CD8-positive, alpha-beta memory T cell (primary cell): Measurements from ENCODE around the gene SLC7A5. TPM values are rescaled to one million over a fixed set of nuclear protein-coding genes. Genes with fewer than 3 reads are reported as not detected.
"Not testable (repeated sequence)": the region's sequence is repeated elsewhere in the genome, so short reads cannot be mapped to it uniquely, and the experiment has no call there.

Source experiments
- CTCF ChIA-PET: fragments of 350-600 bp; sonication (Branson Sonifier 250); formaldehyde crosslinking; loops from one replicate; lab custom pipeline; 2021; ENCODE audit warnings: antibody characterized with exemption; lab: Charles Lee
- POLR2A ChIA-PET: fragments of 350-600 bp; sonication (Branson Sonifier 250); formaldehyde crosslinking; loops from one replicate; lab custom pipeline; 2021; ENCODE audit warnings: antibody characterized with exemption; lab: Charles Lee
- DNase-seq, 5 donors: peaks; one replicate each; pipeline versions ENCODE4 v3.0.0 to v3.0.0-alpha.2; 2020 to 2022; ENCODE audit warnings: mixed read lengths in 1 of 5
- H3K27ac ChIP-seq: one replicate; pipeline ENCODE4 v1.7.0; 2013; ENCODE audit warnings: low read depth, mild to moderate bottlenecking, low read length, moderate library complexity
- H3K27me3 ChIP-seq: 2 replicates; pipeline ENCODE4 v1.7.0; 2013; ENCODE audit warnings: low read length, mild to moderate bottlenecking; ENCODE audit not compliant: insufficient read depth, poor library complexity, severe bottlenecking
- H3K36me3 ChIP-seq: 2 replicates; pipeline ENCODE4 v1.7.0; 2013; ENCODE audit warnings: mild to moderate bottlenecking, low read length, moderate library complexity; ENCODE audit not compliant: insufficient read depth
- H3K4me1 ChIP-seq: 2 replicates; pipeline ENCODE4 v1.7.0; 2013; ENCODE audit warnings: mild to moderate bottlenecking, low read length, moderate library complexity; ENCODE audit not compliant: insufficient read depth
- H3K4me3 ChIP-seq: 2 replicates; pipeline ENCODE4 v1.7.0; 2013; ENCODE audit warnings: mild to moderate bottlenecking, low read length
- H3K9me3 ChIP-seq: 2 replicates; pipeline ENCODE4 v1.7.0; 2013; ENCODE audit warnings: mild to moderate bottlenecking, low read length
- H3K27ac Mint-ChIP-seq, 8 donors: one replicate each; pipeline ENCODE4 v1.8.0; 2020 to 2021; ENCODE audit warnings: mixed read lengths in 8 of 8, mild to moderate bottlenecking in 6 of 8, inconsistent platforms in 3 of 8, moderate library complexity in 3 of 8
- H3K27me3 Mint-ChIP-seq, 2 donors: one replicate each; pipeline ENCODE4 v1.8.0; 2020 to 2021; ENCODE audit warnings: mixed read lengths in 2 of 2, mild to moderate bottlenecking in 1 of 2, moderate library complexity in 1 of 2
- H3K36me3 Mint-ChIP-seq, 3 donors: one replicate each; pipeline ENCODE4 v1.8.0; 2020 to 2021; ENCODE audit warnings: mixed read lengths in 3 of 3, inconsistent platforms in 1 of 3, mild to moderate bottlenecking in 1 of 3
- H3K4me1 Mint-ChIP-seq, 3 donors: one replicate each; pipeline ENCODE4 v1.8.0; 2020 to 2021; ENCODE audit warnings: mixed read lengths in 3 of 3, inconsistent platforms in 1 of 3, mild to moderate bottlenecking in 1 of 3
- H3K4me3 Mint-ChIP-seq, 7 donors: one replicate each; pipeline ENCODE4 v1.8.0; 2020 to 2021; ENCODE audit warnings: mixed read lengths in 7 of 7, mild to moderate bottlenecking in 6 of 7, moderate library complexity in 4 of 7, inconsistent platforms in 2 of 7
- H3K9me3 Mint-ChIP-seq, 5 donors: one replicate each; pipeline ENCODE4 v1.8.0; 2020 to 2022; ENCODE audit warnings: mixed read lengths in 5 of 5, mild to moderate bottlenecking in 3 of 5, moderate library complexity in 2 of 5, inconsistent platforms in 1 of 5
- polyA plus RNA-seq: library from polyadenylated mRNA; unstranded; fragments of 300-500 nt; fragmentation: Illumina TruSeq; gene quantifications from one replicate; pipeline ENCODE4 v1.2.3, GENCODE V29; 2021
- total RNA-seq, 2 experiments: library from RNA; stranded (reverse); gene quantifications; one replicate each; pipeline ENCODE4 v1.2.3, GENCODE V29; 2021

SLC7A5 gene
- total and polyA plus RNA-seq, 3 experiments from 2014 or later: 20.7 to 383 (median 366) TPM

DNA sequence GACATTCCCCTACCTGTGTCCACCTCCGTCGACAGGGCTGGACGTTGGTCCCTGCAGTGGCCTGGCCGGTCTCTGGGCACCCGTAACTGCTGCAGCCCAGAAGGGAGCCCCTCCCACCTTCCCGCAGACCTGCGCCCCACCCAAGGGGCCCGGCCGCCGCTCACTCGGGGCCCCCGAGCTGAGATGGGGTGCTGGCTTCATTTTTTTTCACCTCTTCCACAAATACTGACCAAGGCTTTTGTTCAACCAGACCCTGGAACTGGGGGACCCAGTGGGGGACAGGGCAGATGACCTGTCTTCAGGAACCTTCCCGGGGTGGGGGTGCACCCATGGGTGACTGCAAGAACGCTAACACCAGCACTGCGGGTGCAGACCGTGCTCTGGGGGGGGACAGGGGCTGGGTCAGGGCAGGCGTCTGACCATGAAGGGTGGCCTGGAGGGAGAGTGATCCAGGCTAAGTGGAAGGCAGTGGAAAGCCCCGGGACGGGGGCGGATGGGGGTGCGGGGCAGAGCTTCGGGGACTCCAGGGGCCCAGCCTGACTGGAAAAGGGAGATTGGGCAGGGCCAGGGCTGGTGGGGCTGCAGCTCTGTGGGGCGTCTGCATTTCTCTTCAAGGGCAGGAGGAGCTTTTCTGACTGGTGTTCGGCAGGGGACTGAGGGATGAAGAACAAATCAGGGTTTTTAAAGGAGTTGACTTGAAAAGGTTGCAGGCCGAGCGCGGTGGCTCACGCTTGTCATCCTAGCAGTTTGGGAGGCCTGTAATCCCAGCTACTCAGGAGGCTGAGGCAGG lies 42.3 kb downstream of the SLC7A5 start:
- DNase-seq: no peak
- Mint-ChIP-seq H3K9me3 (peaks cover 0 to 2% (median 0%) of the 10 kb centered on the region in 5 donors), H3K36me3 (peaks cover 3 to 22% (median 4%) of the 10 kb centered on the region in 3 donors), H3K4me1 (peaks cover 0 to 4% (median 0%) of the 10 kb centered on the region in 3 donors), H3K27ac (peak overlapping the region in 4 of 8 donors; percentile 14 to 50 (median 48)), H3K27me3 (no peaks in the 10 kb centered on the region), H3K4me3 (no peak overlapping the region)
- Histone ChIP-seq H3K4me1 (no peaks in the 10 kb centered on the region), H3K27me3 (no peaks in the 10 kb centered on the region), H3K9me3 (no peaks in the 10 kb centered on the region), H3K36me3 (no peaks in the 10 kb centered on the region), H3K27ac (no peak overlapping the region), H3K4me3 (no peak overlapping the region)
- ChIA-PET POLR2A (no interaction called here), CTCF (interaction anchor here (2.0 kb wide), 1 partner anchor 49 kb away, joined by 4 read pairs; no protein-coding TSS in a partner anchor)

DNA sequence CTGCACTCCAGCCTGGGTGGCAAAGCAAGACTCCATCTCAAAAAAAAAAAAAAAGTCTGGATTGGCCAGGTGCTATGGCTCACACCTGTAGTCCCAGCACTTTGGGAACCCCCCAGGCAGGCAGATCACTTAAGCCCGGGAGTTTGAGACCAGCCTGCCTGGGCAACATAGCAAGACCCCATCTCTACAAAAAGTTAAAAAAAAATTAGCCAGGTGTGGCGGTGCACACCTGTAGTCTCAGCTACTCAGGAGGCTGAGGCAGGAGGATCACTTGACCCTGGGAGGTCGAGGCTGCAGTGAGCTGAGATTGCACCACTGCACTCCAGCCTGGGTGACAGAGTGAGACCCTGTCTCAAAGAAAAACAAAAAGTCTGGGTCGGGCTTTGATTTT lies 42.9 kb downstream of the SLC7A5 start:
- H3K27me3 Mint-ChIP-seq, POLR2A ChIA-PET, H3K4me3 Mint-ChIP-seq, H3K9me3 ChIP-seq, H3K27ac ChIP-seq, DNase-seq, H3K4me1 ChIP-seq, H3K27me3 ChIP-seq, H3K4me1 Mint-ChIP-seq, H3K36me3 ChIP-seq, H3K4me3 ChIP-seq, H3K9me3 Mint-ChIP-seq: not testable (repeated sequence)
- H3K27ac Mint-ChIP-seq: peak overlapping the region in 1 of 8 donors; percentile 42
- CTCF ChIA-PET: interaction anchor here (1.2 kb wide), 1 partner anchor 23 kb away, joined by 3 read pairs; no protein-coding TSS in a partner anchor
- peaks cover 3 to 17% (median 4%) of the 10 kb centered on the region in 3 donors for H3K36me3 Mint-ChIP-seq

DNA sequence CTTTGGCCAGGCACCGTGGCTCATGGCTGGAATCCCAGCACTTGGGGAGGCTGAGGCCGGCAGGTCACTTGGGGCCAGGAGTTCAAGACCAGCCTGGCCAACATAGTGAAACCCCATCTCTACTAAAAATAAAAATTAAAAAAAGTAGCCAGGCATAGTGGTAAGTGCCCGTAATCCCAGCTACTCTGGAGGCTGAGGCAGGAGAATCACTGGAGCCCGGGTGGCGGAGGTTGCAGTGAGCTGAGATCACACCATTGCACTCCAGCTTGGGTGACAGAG lies 43.5 kb downstream of the SLC7A5 start:
- DNase-seq, H3K9me3 ChIP-seq, H3K4me1 ChIP-seq, H3K27me3 ChIP-seq, H3K4me3 Mint-ChIP-seq, H3K9me3 Mint-ChIP-seq, H3K27me3 Mint-ChIP-seq, H3K4me1 Mint-ChIP-seq, POLR2A ChIA-PET, H3K4me3 ChIP-seq, H3K36me3 ChIP-seq, H3K27ac ChIP-seq: not testable (repeated sequence)
- H3K36me3 Mint-ChIP-seq: peaks cover 1 to 11% (median 3%) of the 10 kb centered on the region in 3 donors
- peak overlapping the region in 1 of 8 donors; percentile 43 for H3K27ac Mint-ChIP-seq
- CTCF ChIA-PET: interaction anchor here (1.2 kb wide), 1 partner anchor 24 kb away, joined by 3 read pairs; no protein-coding TSS in a partner anchor

DNA sequence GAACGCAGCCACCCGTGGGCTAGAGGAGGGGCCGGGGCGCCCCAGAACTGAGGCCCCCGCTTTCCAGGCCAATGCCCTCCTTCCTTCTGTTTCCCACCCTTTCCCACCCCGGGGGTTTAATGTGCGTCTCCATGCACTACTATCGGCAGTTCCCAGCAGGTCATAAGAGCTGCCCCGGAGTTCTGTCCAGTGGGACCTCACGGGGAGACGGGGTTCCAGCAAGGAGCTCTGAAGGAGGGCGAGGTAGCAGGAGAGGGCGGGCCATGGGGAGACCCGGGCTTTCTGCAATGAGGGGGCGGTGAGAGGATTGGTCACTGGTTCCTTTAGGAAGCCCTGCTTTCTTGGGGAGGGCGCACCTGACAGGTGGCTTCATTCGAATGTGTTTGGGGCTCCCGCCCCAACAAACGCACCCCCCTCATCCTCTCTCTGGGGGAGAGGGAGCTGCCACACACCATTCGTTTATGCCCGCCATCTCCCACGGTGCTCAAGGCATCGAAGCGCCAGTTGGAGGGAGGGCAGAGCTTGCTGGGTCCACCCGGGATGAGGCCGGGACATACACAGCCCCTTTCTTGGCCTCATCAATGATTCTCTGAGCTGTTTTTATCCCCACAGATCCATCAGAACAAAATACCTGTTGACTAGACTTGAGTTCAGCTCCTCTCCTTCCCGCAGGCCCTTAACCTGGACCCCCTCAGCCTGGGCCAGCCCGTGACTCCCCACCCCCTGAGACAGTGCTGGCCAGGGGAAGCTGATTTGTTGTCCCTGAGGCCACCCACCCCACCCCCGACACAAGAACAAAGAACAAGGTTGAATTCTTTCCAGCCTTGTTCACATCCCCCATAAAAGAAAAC lies 44.1 kb downstream of the SLC7A5 start:
- Mint-ChIP-seq H3K27ac (peak overlapping the region in 1 of 8 donors; percentile 65), H3K4me3 (peak overlapping the region in 1 of 7 donors; percentile 1), H3K4me1 (peaks cover 0 to 8% (median 2%) of the 10 kb centered on the region in 3 donors), H3K27me3 (no peaks in the 10 kb centered on the region), H3K9me3 (no peaks in the 10 kb centered on the region), H3K36me3 (peaks cover under 1 to 5% (median 3%) of the 10 kb centered on the region in 3 donors)
- DNase-seq: no peak
- Histone ChIP-seq H3K27me3 (no peaks in the 10 kb centered on the region), H3K36me3 (no peaks in the 10 kb centered on the region), H3K9me3 (no peaks in the 10 kb centered on the region), H3K4me3 (no peak overlapping the region), H3K4me1 (peaks cover 6% of the 10 kb centered on the region), H3K27ac (no peak overlapping the region)
- POLR2A ChIA-PET: no interaction called here
- CTCF ChIA-PET: interaction anchor here (1.2 to 1.3 kb wide), 2 partner anchors 24 to 46 kb away, joined by 3 read pairs; no protein-coding TSS in a partner anchor

DNA sequence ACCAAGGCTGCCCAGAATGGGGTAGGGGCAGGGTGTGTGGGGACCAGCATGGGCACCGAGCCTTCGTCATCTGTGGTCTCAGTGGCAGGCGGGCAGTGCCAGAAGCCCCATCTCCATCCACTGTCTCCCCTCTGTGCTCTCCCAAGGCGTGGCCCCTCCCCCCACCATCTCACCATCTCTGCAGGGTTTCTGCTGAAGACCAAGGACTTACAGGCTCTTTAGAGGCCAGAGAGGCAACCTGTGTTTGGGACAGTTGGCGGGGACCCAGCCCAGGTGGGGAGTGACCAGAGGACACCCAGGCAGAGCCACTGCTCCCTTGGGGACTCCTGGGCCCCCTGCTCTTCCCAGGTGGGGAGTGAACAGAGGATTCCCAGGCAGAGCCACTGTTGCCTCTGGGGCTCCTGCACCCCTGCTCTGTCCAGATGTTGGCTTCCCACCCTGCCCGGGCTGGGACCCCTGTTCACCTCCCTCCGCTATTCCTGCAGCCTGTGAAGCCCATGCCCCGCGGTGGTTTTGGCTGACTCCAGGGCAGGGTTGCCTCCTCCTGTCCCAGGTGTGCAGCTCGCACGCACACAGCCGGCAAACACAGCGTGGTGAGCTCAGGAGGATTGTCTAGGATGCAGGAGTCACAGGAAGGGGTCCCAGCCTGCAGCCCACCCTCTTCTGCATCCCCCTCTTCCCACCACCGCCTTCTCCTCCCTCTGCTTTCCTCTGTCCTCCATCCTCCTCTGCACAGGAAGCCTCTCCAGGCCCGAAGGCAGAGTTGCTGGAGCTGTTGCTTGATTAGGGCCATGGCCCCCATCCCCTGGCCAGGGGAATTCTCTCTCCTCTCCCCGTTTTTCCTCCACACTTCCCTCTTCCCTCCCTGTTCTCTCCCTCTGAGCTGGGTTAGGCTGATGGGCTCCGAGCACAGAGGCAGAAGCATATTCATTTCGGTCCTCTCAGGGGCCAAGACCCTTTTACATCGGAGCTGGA lies 45.0 kb downstream of the SLC7A5 start:
- H3K27ac ChIP-seq: no peak overlapping the region
- Mint-ChIP-seq H3K9me3 (no peaks in the 10 kb centered on the region), H3K36me3 (no peaks in the 10 kb centered on the region), H3K4me1 (peaks cover 0 to 8% (median 2%) of the 10 kb centered on the region in 3 donors), H3K27me3 (no peaks in the 10 kb centered on the region), H3K4me3 (peak overlapping the region in 1 of 7 donors; percentile 1), H3K27ac (peak overlapping the region in 2 of 8 donors; percentile 11 to 68)
- no peaks in the 10 kb centered on the region for H3K36me3 ChIP-seq
- ChIA-PET CTCF (interaction anchor here (1.3 kb wide), 1 partner anchor 47 kb away, joined by 3 read pairs; no protein-coding TSS in a partner anchor), POLR2A (no interaction called here)
- peaks cover 6% of the 10 kb centered on the region for H3K4me1 ChIP-seq
- H3K4me3 ChIP-seq: no peak overlapping the region
- no peaks in the 10 kb centered on the region for H3K9me3 ChIP-seq
- no peaks in the 10 kb centered on the region for H3K27me3 ChIP-seq
- DNase-seq: no peak

DNA sequence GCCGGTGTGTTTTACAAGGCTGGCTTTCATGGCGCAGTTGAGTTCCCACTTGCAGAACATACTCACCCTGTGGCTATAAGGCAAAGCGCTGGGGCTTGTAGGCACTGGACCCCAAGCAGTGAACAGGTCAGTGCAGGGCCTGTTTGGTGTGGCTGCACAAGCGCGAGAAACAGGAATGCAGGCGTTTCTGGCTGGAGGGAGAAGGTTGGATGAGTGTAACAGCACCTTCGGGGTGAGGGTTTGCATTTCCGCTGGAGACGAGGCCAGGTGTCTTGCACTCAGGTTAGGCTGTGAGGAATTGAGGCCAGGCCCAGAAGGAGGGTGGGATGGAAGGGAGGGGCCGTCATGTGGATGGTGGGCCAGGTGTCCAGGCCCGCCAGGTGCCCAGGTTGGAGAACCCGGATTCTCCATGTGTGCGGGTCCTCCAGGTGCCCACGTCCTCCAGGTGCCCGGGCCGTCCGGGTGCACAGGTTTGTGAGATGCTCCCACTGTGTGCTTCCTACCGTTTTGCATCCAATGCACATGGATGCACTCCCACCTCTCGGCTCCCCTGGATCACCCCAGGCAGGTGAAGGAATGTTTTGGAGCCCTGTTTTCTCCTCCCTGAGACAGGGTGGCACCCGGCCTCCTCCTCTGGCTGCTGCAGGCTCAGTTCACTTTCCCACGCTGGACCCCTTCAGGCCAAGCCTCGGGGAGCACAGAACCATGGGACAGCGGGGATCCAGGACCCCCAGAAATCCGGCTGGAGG lies 46.0 kb downstream of the SLC7A5 start:
- no peak for DNase-seq
- ChIA-PET POLR2A (no interaction called here), CTCF (no interaction called here)
- Mint-ChIP-seq H3K9me3 (peaks cover 0 to 3% (median 0%) of the 10 kb centered on the region in 5 donors), H3K36me3 (no peaks in the 10 kb centered on the region), H3K4me1 (peaks cover 0 to 8% (median 2%) of the 10 kb centered on the region in 3 donors), H3K4me3 (no peak overlapping the region), H3K27ac (no peak overlapping the region), H3K27me3 (no peaks in the 10 kb centered on the region)
- Histone ChIP-seq H3K27ac (no peak overlapping the region), H3K4me3 (no peak overlapping the region), H3K36me3 (no peaks in the 10 kb centered on the region), H3K4me1 (peaks cover 6% of the 10 kb centered on the region), H3K9me3 (no peaks in the 10 kb centered on the region), H3K27me3 (no peaks in the 10 kb centered on the region)
